ENCODE results near the gene PMEPA1.

Gene PMEPA1

DNA sequence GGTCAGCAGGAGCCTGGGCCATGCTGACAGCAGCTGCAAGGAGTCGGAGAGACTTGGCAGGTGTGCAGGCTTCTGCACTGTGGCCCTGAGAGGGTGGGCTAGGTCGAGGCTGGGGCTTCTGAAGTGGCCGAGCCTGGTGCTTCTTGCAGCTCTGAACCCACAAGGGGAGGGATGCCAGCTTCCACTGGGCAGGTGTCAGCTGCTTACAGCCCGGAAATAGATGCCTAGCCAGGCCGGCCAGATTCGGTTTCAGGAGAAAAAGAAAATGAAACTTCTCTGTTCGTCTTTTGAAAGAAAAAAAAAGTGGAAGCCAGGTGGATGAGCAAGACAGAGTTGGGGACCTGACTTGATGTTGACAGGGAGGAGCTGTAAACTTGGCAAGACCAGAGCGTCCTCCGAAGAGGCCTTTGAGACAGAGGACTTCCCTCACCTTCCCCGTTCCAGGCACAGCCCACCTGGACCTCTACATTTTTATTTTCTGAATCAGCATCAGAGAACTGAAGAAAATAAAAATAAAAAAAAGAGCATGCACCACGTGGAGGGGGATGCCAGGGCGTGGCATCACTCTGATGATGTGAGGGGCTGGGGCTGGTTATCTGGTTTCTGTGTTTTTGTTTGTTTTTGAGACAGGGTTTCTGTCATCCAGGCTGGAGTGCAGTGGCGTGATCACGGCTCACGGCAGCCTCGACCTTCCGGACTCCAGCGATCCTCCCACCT lies 89.4 kb downstream of the PMEPA1 start, which contains the start of gene ZBP1:
Gene ZBP1 (minus strand): TSS at position 153 of the 717 bp plus-strand sequence. CDS start 131 bp downstream, at position 22.
- no peak for DNase-seq

DNA sequence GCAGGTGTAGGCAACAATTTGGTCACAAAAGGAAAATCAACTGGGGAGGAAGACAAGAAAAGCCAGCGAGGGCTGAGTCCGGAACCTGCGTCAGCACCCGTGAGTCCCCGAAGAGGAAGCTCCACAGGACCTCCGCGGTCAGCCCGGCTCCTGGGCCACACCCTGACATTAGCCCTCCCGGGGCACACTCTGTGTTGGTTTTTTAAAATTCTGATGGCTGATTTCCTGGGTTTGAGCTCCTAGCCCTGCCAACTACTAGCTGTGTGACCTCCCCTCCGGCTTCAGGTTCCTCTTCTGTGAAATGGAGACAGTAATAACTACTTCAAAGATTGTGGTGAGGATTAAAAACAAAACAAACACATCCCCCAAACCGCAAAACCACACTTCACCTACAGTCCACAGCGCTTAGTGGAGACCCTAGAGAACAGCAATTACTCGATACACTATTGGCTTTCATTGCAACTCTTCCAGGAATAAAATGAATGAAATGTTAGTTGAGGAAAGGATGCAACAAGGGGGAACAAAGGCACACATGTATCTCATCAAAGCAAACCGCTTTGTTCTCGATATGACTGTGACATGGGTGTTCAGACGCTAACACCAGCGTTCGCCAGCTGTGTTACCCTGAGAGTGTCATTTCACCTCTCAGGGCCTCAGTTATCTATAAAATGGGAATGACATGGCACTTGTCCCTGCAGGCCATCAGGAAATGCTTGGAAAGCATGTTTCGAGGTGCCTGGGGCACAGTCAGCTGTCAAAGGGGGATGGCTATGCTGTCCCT lies 90.6 kb downstream of the PMEPA1 start:
- no peak for DNase-seq

DNA sequence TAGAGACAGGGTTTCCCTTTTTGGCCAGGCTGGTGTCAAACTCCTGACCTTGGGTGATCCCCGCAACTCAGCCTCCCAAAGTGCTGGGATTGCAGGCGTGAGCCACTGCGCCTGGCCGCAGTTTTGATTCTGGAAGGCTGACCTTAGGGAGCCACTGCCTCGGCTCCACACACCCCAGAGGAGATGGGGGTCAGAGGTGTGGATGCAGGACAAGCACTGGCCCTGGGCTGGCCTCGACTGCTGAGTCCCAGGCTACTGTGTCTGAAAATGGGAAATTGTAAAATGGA lies 91.1 kb downstream of the PMEPA1 start:
- no peak for DNase-seq

- no peak for DNase-seq
Measured at GRCh38 chr20:57618091-57618763, 91.6 kb downstream of the PMEPA1 start.

GRCh38 chr20:57617079-57617795 lies 92.6 kb downstream of the PMEPA1 start:
- DNase-seq: no peak

GRCh38 chr20:57616143-57616951 lies 93.5 kb downstream of the PMEPA1 start:
- no peak for DNase-seq

DNA sequence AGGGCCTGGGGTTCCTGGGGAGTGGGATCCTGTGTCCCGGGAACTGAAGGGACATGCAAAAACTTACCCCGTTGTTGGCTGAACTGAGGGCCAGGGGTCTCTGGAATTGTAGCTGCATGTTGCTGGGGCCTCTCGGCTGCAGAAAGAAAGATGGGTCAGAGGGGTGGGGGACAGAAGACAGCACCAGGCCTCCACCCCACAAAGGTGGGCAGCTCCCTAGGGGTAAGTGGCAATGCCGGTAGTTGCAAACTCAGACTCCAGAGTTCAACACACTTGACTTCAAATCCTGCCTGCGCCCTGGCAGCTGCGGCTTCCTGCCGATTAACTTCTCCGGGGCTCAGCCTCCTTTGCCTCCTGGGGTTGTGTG lies 94.4 kb downstream of the PMEPA1 start:
- no peak for DNase-seq

- DNase-seq: no peak
Measured at GRCh38 chr20:57614490-57615444, 95.0 kb downstream of the PMEPA1 start.

GRCh38 chr20:57613481-57613921 lies 96.3 kb downstream of the PMEPA1 start:
- DNase-seq: no peak

- DNase-seq: no peak
Measured at GRCh38 chr20:57612916-57613315, 96.9 kb downstream of the PMEPA1 start.

DNA sequence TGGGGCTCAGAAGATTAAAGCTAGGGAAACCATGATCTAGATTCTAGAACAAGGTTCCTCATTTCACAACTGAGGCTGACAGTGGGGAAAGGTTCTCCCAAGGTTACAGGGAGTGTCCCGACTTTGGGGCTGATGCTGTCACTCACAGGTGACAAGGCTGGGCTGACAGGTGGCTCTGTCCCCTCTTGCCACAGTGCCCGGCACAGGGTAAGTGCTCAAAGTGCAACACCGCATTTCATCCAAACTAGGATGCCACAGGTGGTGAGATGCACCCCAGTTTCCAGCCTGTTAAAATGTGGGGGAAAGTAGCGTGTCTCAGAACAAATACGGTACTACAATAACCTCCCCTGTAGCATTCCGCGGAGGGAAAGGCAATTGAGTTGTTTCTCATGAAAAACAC lies 97.4 kb downstream of the PMEPA1 start:
- DNase-seq: no peak

- no peak for DNase-seq
Measured at GRCh38 chr20:57611586-57612311, 98.1 kb downstream of the PMEPA1 start.

GRCh38 chr20:57610261-57610952 lies 99.4 kb downstream of the PMEPA1 start:
- DNase-seq: no peak

- DNase-seq: no peak
Measured at GRCh38 chr20:57609842-57610167, 100.0 kb downstream of the PMEPA1 start.

DNA sequence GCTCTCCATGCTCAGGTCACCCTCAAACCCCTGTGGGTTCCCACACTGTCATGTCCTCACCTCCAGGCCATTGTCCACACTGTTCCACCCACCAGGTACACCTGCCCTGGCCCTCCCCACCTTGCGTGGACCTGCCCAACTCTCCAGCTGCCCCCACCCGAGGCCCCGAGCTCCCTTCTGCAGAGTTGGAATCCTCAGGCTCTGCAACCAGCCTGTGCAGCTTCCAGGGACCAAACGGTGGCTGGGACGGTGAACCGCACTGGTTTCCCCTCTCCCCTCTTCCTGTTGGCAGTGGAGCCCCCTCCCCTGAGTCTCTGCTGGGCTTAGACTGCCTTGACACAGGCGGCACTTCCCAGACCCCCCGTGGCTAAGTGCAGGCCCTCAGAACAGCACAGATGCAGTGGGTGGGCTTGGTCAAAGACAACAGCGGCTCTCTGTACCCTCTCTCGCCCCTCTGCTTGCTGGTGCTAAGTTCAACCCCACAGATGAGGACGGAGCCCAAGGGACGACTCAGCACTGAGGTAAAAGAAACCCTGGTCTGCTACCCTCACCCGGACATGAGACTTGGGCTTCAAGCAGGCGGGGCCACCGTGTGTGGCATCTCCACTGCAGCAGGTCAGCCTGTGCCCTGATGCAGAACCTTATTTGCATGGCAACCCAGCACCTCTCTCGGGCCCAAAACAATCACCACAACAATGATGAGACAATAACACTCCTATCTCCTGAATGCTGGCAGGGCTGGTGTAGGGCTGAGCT lies 100.6 kb downstream of the PMEPA1 start:
- DNase-seq: no peak

- no peak for DNase-seq
Measured at GRCh38 chr20:57608516-57608915, 101.3 kb downstream of the PMEPA1 start.

DNA sequence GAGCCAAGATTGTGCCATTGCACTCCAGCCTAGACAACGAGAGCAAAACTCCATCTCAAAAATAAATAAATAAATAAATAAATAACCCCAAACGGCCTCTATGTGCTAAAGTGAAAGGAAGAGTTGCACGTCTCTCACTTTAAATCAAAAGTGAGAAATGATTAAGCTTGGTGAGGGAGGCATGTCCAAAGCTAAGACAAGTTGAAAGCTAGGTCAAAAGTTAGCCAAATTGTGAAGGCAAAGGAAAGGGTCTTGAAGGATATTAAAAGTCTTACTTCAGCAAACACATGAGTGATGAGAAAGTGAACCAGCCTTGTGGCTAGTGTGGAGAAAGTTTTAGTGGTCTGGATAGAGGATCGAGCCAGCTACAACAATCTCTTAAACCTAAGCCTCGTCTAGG lies 103.9 kb downstream of the PMEPA1 start:
- no peak for DNase-seq

- no peak for DNase-seq
Measured at GRCh38 chr20:57605045-57605444, 104.8 kb downstream of the PMEPA1 start.

DNA sequence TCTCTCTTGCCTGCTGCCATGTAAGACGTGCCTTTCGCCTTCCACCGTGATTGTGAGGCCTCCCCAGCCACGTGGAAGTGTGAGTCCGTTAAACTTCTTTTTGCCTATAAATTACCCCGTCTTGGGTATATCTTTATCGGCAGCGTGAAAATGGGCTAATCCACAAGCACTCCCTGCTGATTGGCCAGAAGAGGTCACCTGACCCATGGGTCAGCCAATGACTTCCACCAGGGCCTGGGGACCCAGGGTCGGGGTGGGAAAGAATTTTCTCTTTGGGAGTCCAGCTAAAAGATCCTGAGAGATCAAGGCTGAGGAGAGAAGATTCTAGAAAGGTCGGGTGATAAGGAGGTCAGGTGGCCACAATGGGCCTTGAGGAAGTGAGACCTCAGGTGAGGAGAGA lies 106.7 kb downstream of the PMEPA1 start:
- no peak for DNase-seq
